Endodermal cell (in vitro differentiated cells): ENCODE measurements around the gene ERGIC1. TPM values are rescaled to one million over a fixed set of nuclear protein-coding genes. Genes with fewer than 3 reads are reported as not detected.

Experiments used
- DNase-seq: peaks from one replicate; pipeline ENCODE4 v3.0.0-alpha.2; 2017
- H3K27ac ChIP-seq: 2 replicates; pipeline ENCODE4 v1.5.1; 2013; ENCODE audit warnings: mild to moderate bottlenecking, low read depth, low read length, moderate library complexity
- H3K27me3 ChIP-seq: 2 replicates; pipeline ENCODE4 v1.6.1; 2013; ENCODE audit warnings: mild to moderate bottlenecking, low read length, moderate library complexity; ENCODE audit not compliant: insufficient read depth, control insufficient read depth, poor library complexity, severe bottlenecking
- H3K36me3 ChIP-seq: 2 replicates; pipeline ENCODE4 v1.7.0; 2013; ENCODE audit warnings: mild to moderate bottlenecking, low read length, moderate library complexity; ENCODE audit not compliant: control insufficient read depth, insufficient read depth
- H3K4me1 ChIP-seq: one replicate; pipeline ENCODE4 v1.7.0; 2013; ENCODE audit warnings: low read length; ENCODE audit not compliant: control insufficient read depth, insufficient read depth
- H3K4me3 ChIP-seq: 2 replicates; pipeline ENCODE4 v1.5.1; 2013; ENCODE audit warnings: mild to moderate bottlenecking, low read length, moderate library complexity
- H3K9ac ChIP-seq: 2 replicates; pipeline ENCODE4 v1.6.1; 2013; ENCODE audit warnings: mild to moderate bottlenecking, low read length, moderate library complexity; ENCODE audit not compliant: poor library complexity, severe bottlenecking; ENCODE audit errors: extremely low read depth
- H3K9me3 ChIP-seq: 2 replicates; pipeline ENCODE4 v1.6.1; 2013; ENCODE audit warnings: mild to moderate bottlenecking, low read length, moderate library complexity; ENCODE audit not compliant: control insufficient read depth
- H3K27ac Mint-ChIP-seq: 2 replicates; pipeline ENCODE4 v1.8.0; 2020; ENCODE audit warnings: mixed read lengths
- H3K27me3 Mint-ChIP-seq: 2 replicates; pipeline ENCODE4 v1.8.0; 2021; ENCODE audit warnings: mild to moderate bottlenecking, mixed read lengths; ENCODE audit not compliant: insufficient read depth
- H3K36me3 Mint-ChIP-seq: 2 replicates; pipeline ENCODE4 v1.8.0; 2020; ENCODE audit warnings: low read depth, mixed read lengths
- H3K4me1 Mint-ChIP-seq: 2 replicates; pipeline ENCODE4 v1.8.0; 2020; ENCODE audit warnings: mixed read lengths
- H3K4me3 Mint-ChIP-seq: 2 replicates; pipeline ENCODE4 v1.8.0; 2020; ENCODE audit warnings: mild to moderate bottlenecking, moderate library complexity, mixed read lengths
- H3K9me3 Mint-ChIP-seq: 2 replicates; pipeline ENCODE4 v1.8.0; 2020; ENCODE audit warnings: mild to moderate bottlenecking, mixed read lengths
- CTCF ChIP-seq: fragments of 200-600 bp; sonication (generic); conservative IDR thresholded peaks from 2 replicates; pipeline ENCODE4 v1.5.0; 2021; ENCODE audit warnings: antibody characterized with exemption, mild to moderate bottlenecking
- WGBS, 2 experiments: methylation state at CpG; one replicate each; pipeline versions ENCODE4 v1.1.5 to v1.1.7; 2013; ENCODE audit warnings: missing lambda C conversion rate in 2 of 2, mixed read lengths in 1 of 2; ENCODE audit not compliant: insufficient coverage in 1 of 2, insufficient read length in 1 of 2; 5-methylcytosine and 5-hydroxymethylcytosine counted together
- total RNA-seq, 2 donors: library from RNA; stranded (reverse); fragmentation: NEBNext Ultra II Directional in 1 of 2; extraction: Animal tissue kit (Norgen Biotek cat#: 25700) in 1 of 2; gene quantifications; 2 replicates in 1 of 2; 3 replicates in 1 of 2; pipeline ENCODE4 v1.2.1, GENCODE V29; 2021

ERGIC1 gene
- total RNA-seq, 2 donors from 2014 or later = 81.9 to 94.8 TPM

GRCh38 chr5:172951371-172952033, 117.5 kb downstream of the ERGIC1 start:
- WGBS, 2 experiments = 90 to 93% methylated on average over 9 to 11 of the region's 11 CpGs
- Histone ChIP-seq H3K9me3 (no peaks in the 10 kb centered on the region), H3K4me3 (no peak overlapping the region), H3K9ac (no peak overlapping the region), H3K27me3 (no peaks in the 10 kb centered on the region), H3K4me1 (no peaks in the 10 kb centered on the region), H3K36me3 (peaks cover 14% of the 10 kb centered on the region), H3K27ac (no peak overlapping the region)
- Mint-ChIP-seq H3K4me1 (no peaks in the 10 kb centered on the region), H3K27me3 (no peaks in the 10 kb centered on the region), H3K36me3 (peaks cover 32% of the 10 kb centered on the region), H3K27ac (no peak overlapping the region), H3K4me3 (no peak overlapping the region), H3K9me3 (no peaks in the 10 kb centered on the region)
- no peak for DNase-seq
- TF ChIP-seq CTCF = no peak

- Histone ChIP-seq H3K4me3 (no peak overlapping the region), H3K27me3 (no peaks in the 10 kb centered on the region), H3K9me3 (no peaks in the 10 kb centered on the region), H3K4me1 (no peaks in the 10 kb centered on the region), H3K27ac (no peak overlapping the region), H3K36me3 (peaks cover 13% of the 10 kb centered on the region), H3K9ac (no peak overlapping the region)
- DNase-seq = no peak
- Mint-ChIP-seq H3K27ac (peak overlapping the region; percentile 32), H3K4me1 (no peaks in the 10 kb centered on the region), H3K27me3 (no peaks in the 10 kb centered on the region), H3K4me3 (no peak overlapping the region), H3K36me3 (peaks cover 29% of the 10 kb centered on the region), H3K9me3 (no peaks in the 10 kb centered on the region)
- 96 to 100% methylated on average over 4 of the region's 4 CpGs for WGBS, 2 experiments
- TF ChIP-seq CTCF = no peak
Observed at GRCh38 chr5:172952034-172952511, 118.0 kb downstream of the ERGIC1 start.

DNA sequence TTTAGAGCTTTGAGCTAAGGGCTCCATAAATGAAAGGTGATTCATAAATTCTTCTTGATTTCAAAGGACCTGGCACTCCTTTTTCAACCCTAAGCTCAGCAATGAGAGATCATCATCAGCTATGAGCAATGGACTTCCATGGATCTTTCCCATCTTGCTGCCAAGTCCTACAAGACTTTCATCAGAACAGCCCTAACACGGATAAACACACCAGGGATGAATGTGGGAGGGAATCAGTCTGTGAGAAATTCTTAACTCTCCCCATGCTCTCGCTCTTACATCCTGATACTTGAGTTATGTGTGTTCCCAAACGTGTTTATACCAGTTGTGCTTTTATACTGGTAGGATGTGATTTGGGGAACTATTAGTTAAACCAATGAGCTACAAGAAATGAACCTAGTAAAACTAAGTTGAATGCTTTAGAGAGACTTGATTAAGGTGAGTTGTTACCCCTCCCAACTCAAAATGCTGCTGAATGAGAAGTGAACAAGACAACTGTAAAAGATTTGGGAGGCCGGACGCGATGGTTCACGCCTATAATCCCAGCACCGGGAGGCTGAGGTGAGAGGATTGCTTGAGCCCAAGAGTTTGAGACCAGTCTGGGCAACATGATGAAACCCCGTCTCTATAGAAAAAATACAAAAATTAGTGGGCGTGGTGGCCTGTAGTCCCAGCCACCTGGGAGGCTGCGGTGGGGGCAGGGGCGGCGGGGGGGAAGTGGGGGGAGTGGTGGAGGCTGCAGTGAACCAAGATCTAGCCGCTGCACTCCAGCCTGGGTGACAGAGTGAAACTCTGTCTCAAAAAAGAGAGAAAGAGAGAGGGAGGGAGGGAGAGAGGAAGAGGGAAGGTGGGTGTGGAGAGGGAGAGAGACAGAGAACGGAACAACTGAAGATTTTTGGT, 120.0 kb downstream of the ERGIC1 start:
- H3K9ac ChIP-seq = no peak overlapping the region
- H3K27me3 ChIP-seq = no peaks in the 10 kb centered on the region
- peaks cover 13% of the 10 kb centered on the region for H3K36me3 ChIP-seq
- Mint-ChIP-seq H3K4me3 (no peak overlapping the region), H3K27ac (no peak overlapping the region), H3K4me1 (peaks cover 5% of the 10 kb centered on the region), H3K36me3 (peaks cover 21% of the 10 kb centered on the region), H3K27me3 (no peaks in the 10 kb centered on the region), H3K9me3 (no peaks in the 10 kb centered on the region)
- H3K27ac ChIP-seq = no peak overlapping the region
- H3K4me3 ChIP-seq = no peak overlapping the region
- WGBS, 2 experiments = 84 to 92% methylated on average over 10 to 15 of the region's 15 CpGs
- H3K9me3 ChIP-seq = no peaks in the 10 kb centered on the region
- no peaks in the 10 kb centered on the region for H3K4me1 ChIP-seq
- no peak for DNase-seq
- no peak for TF ChIP-seq CTCF
